IMR-90 (cell line): Measurements from ENCODE around the gene SF3A1. TPM values are rescaled to one million over a fixed set of nuclear protein-coding genes. Genes with fewer than 3 reads are reported as not detected.

Experiments
- ATAC-seq: fragments of 200-7000 bp; cut with Tn5 transposase; 2 replicates; pipeline ENCODE4 v1.9.1; 2020; ENCODE audit warnings: low read depth, mild to moderate bottlenecking, moderate library complexity
- BruUV-seq: library from RNA; stranded (reverse); fragments of 400-500 nt; replicated peaks from 2 replicates; lab custom pipeline; 2021; lab: Mats Ljungman, UMichigan
- CTCF ChIA-PET: fragments of 300-600 bp; formaldehyde crosslinking; extraction: SDS; loops from one replicate; lab custom pipeline; 2021; ENCODE audit warnings: antibody characterized with exemption; lab: Yijun Ruan, JAX
- POLR2A ChIA-PET: fragments of 300-600 bp; sonication (Branson Sonifier 250); formaldehyde crosslinking; loops from one replicate; lab custom pipeline; 2022; ENCODE audit warnings: antibody characterized with exemption; ENCODE audit not compliant: unreplicated experiment; lab: Charles Lee
- DNase-seq: peaks from one replicate; pipeline ENCODE4 v3.0.0; 2013
- H2AFZ ChIP-seq: replicated peaks from 2 replicates; pipeline ENCODE3; 2013; ENCODE audit warnings: low read length, mild to moderate bottlenecking; ENCODE audit not compliant: poor library complexity
- H2AK5ac ChIP-seq: 2 replicates; pipeline ENCODE4 v1.6.1; 2013; ENCODE audit warnings: low read depth, low read length, inconsistent platforms
- H2AK9ac ChIP-seq: replicated peaks from 2 replicates; pipeline ENCODE3; 2013; ENCODE audit warnings: mild to moderate bottlenecking, low read depth, low read length, moderate library complexity; ENCODE audit not compliant: poor library complexity
- H2BK120ac ChIP-seq: 2 replicates; pipeline ENCODE4 v1.6.1; 2013; ENCODE audit warnings: low read depth, low read length, inconsistent platforms
- H2BK15ac ChIP-seq: 3 replicates; pipeline ENCODE4 v1.6.1; 2013; ENCODE audit warnings: low read depth, low read length, inconsistent platforms
- H2BK20ac ChIP-seq: 2 replicates; pipeline ENCODE4 v1.6.1; 2013; ENCODE audit warnings: low read depth, mild to moderate bottlenecking, inconsistent platforms, low read length, moderate library complexity
- H2BK5ac ChIP-seq: 2 replicates; pipeline ENCODE4 v1.6.1; 2013; ENCODE audit warnings: mild to moderate bottlenecking, low read depth, low read length, inconsistent platforms; ENCODE audit not compliant: poor library complexity, severe bottlenecking
- H3K14ac ChIP-seq: replicated peaks from 2 replicates; pipeline ENCODE4 v1.6.1; 2013; ENCODE audit warnings: low read depth, low read length, inconsistent platforms
- H3K18ac ChIP-seq: 2 replicates; pipeline ENCODE4 v1.6.1; 2013; ENCODE audit warnings: low read depth, low read length, control low read depth
- H3K23ac ChIP-seq: 2 replicates; pipeline ENCODE4 v1.6.1; 2013; ENCODE audit warnings: low read depth, low read length, inconsistent platforms
- H3K27ac ChIP-seq: 2 replicates; pipeline ENCODE4 v1.5.1; 2013; ENCODE audit warnings: mild to moderate bottlenecking, control low read depth, low read length; ENCODE audit not compliant: insufficient read depth
- H3K27me3 ChIP-seq: 2 replicates; pipeline ENCODE4 v1.6.1; 2013; ENCODE audit warnings: low read length; ENCODE audit not compliant: control insufficient read depth, insufficient read depth
- H3K36me3 ChIP-seq: 2 replicates; pipeline ENCODE4 v1.6.1; 2013; ENCODE audit warnings: low read length, mixed read lengths; ENCODE audit not compliant: control insufficient read depth, insufficient read depth
- H3K4ac ChIP-seq: 2 replicates; pipeline ENCODE4 v1.6.1; 2013; ENCODE audit warnings: low read depth, low read length, inconsistent platforms
- H3K4me1 ChIP-seq: 2 replicates; pipeline ENCODE4 v1.6.1; 2013; ENCODE audit warnings: low read length, mixed read lengths; ENCODE audit not compliant: control insufficient read depth, insufficient read depth
- H3K4me2 ChIP-seq: 2 replicates; pipeline ENCODE4 v1.6.1; 2013; ENCODE audit warnings: low read depth, mild to moderate bottlenecking, control low read depth, low read length, moderate library complexity
- H3K4me3 ChIP-seq: 2 replicates; pipeline ENCODE4 v1.5.1; 2013; ENCODE audit warnings: low read depth, mild to moderate bottlenecking, control low read depth, low read length, moderate library complexity; ENCODE audit not compliant: insufficient read depth
- H3K56ac ChIP-seq: 2 replicates; pipeline ENCODE4 v1.6.1; 2013; ENCODE audit warnings: low read length, inconsistent platforms; ENCODE audit not compliant: insufficient read depth; ENCODE audit errors: extremely low read depth
- H3K79me1 ChIP-seq, 2 experiments: 2 replicates each; pipeline ENCODE4 v1.6.1; 2013; ENCODE audit warnings: low read length in 2 of 2, inconsistent platforms in 1 of 2, low read depth in 1 of 2
- H3K9ac ChIP-seq: 2 replicates; pipeline ENCODE4 v1.6.1; 2013; ENCODE audit warnings: low read depth, low read length, control low read depth
- H3K9me1 ChIP-seq: 2 replicates; pipeline ENCODE4 v1.6.1; 2013; ENCODE audit warnings: low read length, inconsistent platforms; ENCODE audit not compliant: insufficient read depth
- H3K9me3 ChIP-seq: 2 replicates; pipeline ENCODE4 v1.6.1; 2013; ENCODE audit warnings: low read length; ENCODE audit not compliant: control insufficient read depth, insufficient read depth
- H4K20me1 ChIP-seq: 2 replicates; pipeline ENCODE4 v1.6.1; 2013; ENCODE audit warnings: low read length, inconsistent platforms; ENCODE audit not compliant: insufficient read depth
- H4K5ac ChIP-seq: 2 replicates; pipeline ENCODE4 v1.6.1; 2013; ENCODE audit warnings: mild to moderate bottlenecking, low read depth, low read length, control low read depth
- H4K8ac ChIP-seq, 2 experiments: 2 replicates each; pipeline ENCODE4 v1.6.1; 2013; ENCODE audit warnings: low read depth in 2 of 2, low read length in 2 of 2, control low read depth in 1 of 2, inconsistent platforms in 1 of 2
- H4K91ac ChIP-seq: 2 replicates; pipeline ENCODE4 v1.6.1; 2013; ENCODE audit warnings: low read depth, low read length, inconsistent platforms; ENCODE audit not compliant: insufficient read depth
- BHLHE40 ChIP-seq: fragments of 150-350 bp; IDR thresholded peaks from 2 replicates; pipeline ENCODE4 v1.6.1; 2016; ENCODE audit warnings: mild to moderate bottlenecking, low read depth, low read length
- CEBPB ChIP-seq: IDR thresholded peaks from 2 replicates; pipeline ENCODE4 v1.6.1; 2012; ENCODE audit warnings: low read depth, low read length, improper control_type of control experiment
- CHD1 ChIP-seq: IDR thresholded peaks from 2 replicates; pipeline ENCODE4 v1.6.1; 2012; ENCODE audit warnings: low read depth, low read length, improper control_type of control experiment
- FOS ChIP-seq: fragments of 150-350 bp; IDR thresholded peaks from 2 replicates; pipeline ENCODE4 v1.6.1; 2016; ENCODE audit warnings: low read depth, low read length
- MAFK ChIP-seq: IDR thresholded peaks from 2 replicates; pipeline ENCODE4 v1.6.1; 2012; ENCODE audit warnings: low read depth, low read length, improper control_type of control experiment
- MAZ ChIP-seq: IDR thresholded peaks from 2 replicates; pipeline ENCODE4 v1.6.1; 2012; ENCODE audit warnings: low read depth, mild to moderate bottlenecking, low read length, improper control_type of control experiment, moderate library complexity, borderline replicate concordance
- NFE2L2 ChIP-seq: fragments of 150-350 bp; IDR thresholded peaks from 2 replicates; pipeline ENCODE4 v1.6.1; 2016; ENCODE audit warnings: low read depth, mild to moderate bottlenecking, low read length
- RAD21 ChIP-seq: IDR thresholded peaks from 2 replicates; pipeline ENCODE4 v1.6.1; 2012; ENCODE audit warnings: low read length, improper control_type of control experiment
- RCOR1 ChIP-seq: IDR thresholded peaks from 2 replicates; pipeline ENCODE4 v1.6.1; 2012; ENCODE audit warnings: mild to moderate bottlenecking, low read length, improper control_type of control experiment; ENCODE audit not compliant: insufficient replicate concordance
- RFX5 ChIP-seq: IDR thresholded peaks from 2 replicates; pipeline ENCODE4 v1.8.0; 2012; ENCODE audit warnings: low read depth, mild to moderate bottlenecking, low read length, moderate library complexity
- USF2 ChIP-seq: fragments of 150-350 bp; IDR thresholded peaks from 2 replicates; pipeline ENCODE4 v1.6.1; 2017; ENCODE audit warnings: mild to moderate bottlenecking, antibody characterized with exemption, low read length, low read depth
- WGBS, 2 experiments: methylation state at CpG; one replicate each; pipeline versions ENCODE4 v1.1.5 to v1.1.7; 2013; ENCODE audit warnings: missing lambda C conversion rate in 2 of 2; ENCODE audit not compliant: insufficient read length in 1 of 2; ENCODE audit errors: extremely low coverage in 2 of 2; 5-methylcytosine and 5-hydroxymethylcytosine counted together
- dilution Hi-C: fragments of 300-500 bp; cut with HindIII; formaldehyde crosslinking; loops from one replicate; pipeline ENCODE4 v1.14.3; 2018; ENCODE audit warnings: low sequenced_read_pairs; ENCODE audit not compliant: unreplicated experiment
- in situ Hi-C: fragments of 300-500 bp; cut with MboI; formaldehyde crosslinking; loops from 3 replicates; pipeline ENCODE4 v1.14.3; 2019; ENCODE audit warnings: low sequenced_read_pairs, inconsistent platforms, mixed read lengths
- intact Hi-C: fragments of 100-400 bp; cut with micrococcal nuclease; formaldehyde crosslinking; loops from 2 replicates; pipeline ENCODE4 v1.10.0; 2022
- polyA plus RNA-seq, 3 experiments: library from polyadenylated mRNA; depleted of rRNA; stranded (reverse); fragments of >200 nt; gene quantifications; 2 replicates each; pipeline ENCODE4 v1.2.3, GENCODE V29; 2012; ENCODE audit warnings: low replicate concordance in 1 of 3
- total RNA-seq: library from RNA; depleted of rRNA; stranded (reverse); fragments of >200 nt; gene quantifications from 2 replicates; pipeline ENCODE4 v1.2.3, GENCODE V29; 2012
- TF ChIP-seq, protein P1 (sequence below): conservative IDR thresholded peaks from 2 replicates; pipeline ENCODE4 v1.5.1; 2012; ENCODE audit warnings: mild to moderate bottlenecking, low read depth, low read length, improper control_type of control experiment

Gene SF3A1
- total and polyA plus RNA-seq, 2 of the 4 experiments (the other 2 are of a cell fraction), result 36.9 to 67.2 TPM

GRCh38 chr22:30312053-30312452, 44.6 kb downstream of the SF3A1 start:
- Histone ChIP-seq H3K23ac (no peak overlapping the region), H3K79me1 (peaks cover 40 to 91% of the 10 kb centered on the region in 2 experiments), H3K4me1 (peaks cover 51% of the 10 kb centered on the region), H2BK120ac (no peak overlapping the region), H4K5ac (no peak overlapping the region), H3K14ac (no peak overlapping the region), H3K56ac (no peak overlapping the region), H3K36me3 (no peaks in the 10 kb centered on the region), H4K8ac (no peak overlapping the region), H2BK5ac (peak overlapping the region; percentile 1), H2BK15ac (no peak overlapping the region), H2AK5ac (peak overlapping the region; percentile 47), H3K4me3 (no peak overlapping the region), H3K18ac (no peak overlapping the region), H3K9me3 (no peaks in the 10 kb centered on the region), H4K91ac (no peak overlapping the region), H4K20me1 (peaks cover 75% of the 10 kb centered on the region), H3K27ac (no peak overlapping the region), H2AFZ (no peak overlapping the region), H3K9ac (no peak overlapping the region), H3K4ac (0 out of 2 replicates have a peak overlapping the region, but pooled peaks have one; percentile 25), H3K27me3 (no peaks in the 10 kb centered on the region), H3K9me1 (peaks cover 64% of the 10 kb centered on the region), H3K4me2 (no peak overlapping the region), H2BK20ac (no peak overlapping the region), H2AK9ac (no peak overlapping the region)
- intact Hi-C loops (no loop called here), dilution Hi-C loops (no loop called here), in situ Hi-C loops (no loop called here)
- TF ChIP-seq CEBPB, result no peak
- no peak for TF ChIP-seq MAFK
- TF ChIP-seq FOS, result peak; percentile 75
- TF ChIP-seq NFE2L2, result peak; percentile 36; the same call in 1 of the 2 replicates
- TF ChIP-seq USF2, result no peak
- no peak for TF ChIP-seq RFX5
- TF ChIP-seq MAZ, result no peak
- TF ChIP-seq, protein P1, sequence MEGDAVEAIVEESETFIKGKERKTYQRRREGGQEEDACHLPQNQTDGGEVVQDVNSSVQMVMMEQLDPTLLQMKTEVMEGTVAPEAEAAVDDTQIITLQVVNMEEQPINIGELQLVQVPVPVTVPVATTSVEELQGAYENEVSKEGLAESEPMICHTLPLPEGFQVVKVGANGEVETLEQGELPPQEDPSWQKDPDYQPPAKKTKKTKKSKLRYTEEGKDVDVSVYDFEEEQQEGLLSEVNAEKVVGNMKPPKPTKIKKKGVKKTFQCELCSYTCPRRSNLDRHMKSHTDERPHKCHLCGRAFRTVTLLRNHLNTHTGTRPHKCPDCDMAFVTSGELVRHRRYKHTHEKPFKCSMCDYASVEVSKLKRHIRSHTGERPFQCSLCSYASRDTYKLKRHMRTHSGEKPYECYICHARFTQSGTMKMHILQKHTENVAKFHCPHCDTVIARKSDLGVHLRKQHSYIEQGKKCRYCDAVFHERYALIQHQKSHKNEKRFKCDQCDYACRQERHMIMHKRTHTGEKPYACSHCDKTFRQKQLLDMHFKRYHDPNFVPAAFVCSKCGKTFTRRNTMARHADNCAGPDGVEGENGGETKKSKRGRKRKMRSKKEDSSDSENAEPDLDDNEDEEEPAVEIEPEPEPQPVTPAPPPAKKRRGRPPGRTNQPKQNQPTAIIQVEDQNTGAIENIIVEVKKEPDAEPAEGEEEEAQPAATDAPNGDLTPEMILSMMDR, result no peak
- peak; percentile 90 for TF ChIP-seq RCOR1
- no peak for TF ChIP-seq RAD21
- peak; percentile 9; the same call in 1 of the 2 replicates for TF ChIP-seq BHLHE40
- TF ChIP-seq CHD1, result no peak
- POLR2A ChIA-PET, result interaction anchor here (0.6 kb wide), 1 partner anchor 24 kb away, joined by 4 read pairs; no protein-coding TSS in a partner anchor
- ATAC-seq (peak; percentile 19), DNase-seq (peak; percentile 83)
- no TSS peak for BruUV-seq
- CTCF ChIA-PET, result no interaction called here
- WGBS, 2 experiments, result 90% methylated on average over 2 of the region's 6 CpGs; no CpG with 5 or more reads in 1 of the 2 experiments
